Endodermal cell (in vitro differentiated cells): ENCODE data around the gene TMEM130. TPM values are rescaled to one million over a fixed set of nuclear protein-coding genes. Genes with fewer than 3 reads are reported as not detected.
"Not testable (repeated sequence)": the region's sequence is repeated elsewhere in the genome, so short reads cannot be mapped to it uniquely, and the experiment has no call there.

Experiments used
- DNase-seq: peaks from one replicate; pipeline ENCODE4 v3.0.0-alpha.2; 2017
- H3K27ac ChIP-seq: 2 replicates; pipeline ENCODE4 v1.5.1; 2013; ENCODE audit warnings: mild to moderate bottlenecking, low read depth, low read length, moderate library complexity
- H3K27me3 ChIP-seq: 2 replicates; pipeline ENCODE4 v1.6.1; 2013; ENCODE audit warnings: mild to moderate bottlenecking, low read length, moderate library complexity; ENCODE audit not compliant: insufficient read depth, control insufficient read depth, poor library complexity, severe bottlenecking
- H3K36me3 ChIP-seq: 2 replicates; pipeline ENCODE4 v1.7.0; 2013; ENCODE audit warnings: mild to moderate bottlenecking, low read length, moderate library complexity; ENCODE audit not compliant: control insufficient read depth, insufficient read depth
- H3K4me1 ChIP-seq: one replicate; pipeline ENCODE4 v1.7.0; 2013; ENCODE audit warnings: low read length; ENCODE audit not compliant: control insufficient read depth, insufficient read depth
- H3K4me3 ChIP-seq: 2 replicates; pipeline ENCODE4 v1.5.1; 2013; ENCODE audit warnings: mild to moderate bottlenecking, low read length, moderate library complexity
- H3K9ac ChIP-seq: 2 replicates; pipeline ENCODE4 v1.6.1; 2013; ENCODE audit warnings: mild to moderate bottlenecking, low read length, moderate library complexity; ENCODE audit not compliant: poor library complexity, severe bottlenecking; ENCODE audit errors: extremely low read depth
- H3K9me3 ChIP-seq: 2 replicates; pipeline ENCODE4 v1.6.1; 2013; ENCODE audit warnings: mild to moderate bottlenecking, low read length, moderate library complexity; ENCODE audit not compliant: control insufficient read depth
- H3K27ac Mint-ChIP-seq: 2 replicates; pipeline ENCODE4 v1.8.0; 2020; ENCODE audit warnings: mixed read lengths
- H3K27me3 Mint-ChIP-seq: 2 replicates; pipeline ENCODE4 v1.8.0; 2021; ENCODE audit warnings: mild to moderate bottlenecking, mixed read lengths; ENCODE audit not compliant: insufficient read depth
- H3K36me3 Mint-ChIP-seq: 2 replicates; pipeline ENCODE4 v1.8.0; 2020; ENCODE audit warnings: low read depth, mixed read lengths
- H3K4me1 Mint-ChIP-seq: 2 replicates; pipeline ENCODE4 v1.8.0; 2020; ENCODE audit warnings: mixed read lengths
- H3K4me3 Mint-ChIP-seq: 2 replicates; pipeline ENCODE4 v1.8.0; 2020; ENCODE audit warnings: mild to moderate bottlenecking, moderate library complexity, mixed read lengths
- H3K9me3 Mint-ChIP-seq: 2 replicates; pipeline ENCODE4 v1.8.0; 2020; ENCODE audit warnings: mild to moderate bottlenecking, mixed read lengths
- CTCF ChIP-seq: fragments of 200-600 bp; sonication (generic); conservative IDR thresholded peaks from 2 replicates; pipeline ENCODE4 v1.5.0; 2021; ENCODE audit warnings: antibody characterized with exemption, mild to moderate bottlenecking
- WGBS, 2 experiments: methylation state at CpG; one replicate each; pipeline versions ENCODE4 v1.1.5 to v1.1.7; 2013; ENCODE audit warnings: missing lambda C conversion rate in 2 of 2, mixed read lengths in 1 of 2; ENCODE audit not compliant: insufficient coverage in 1 of 2, insufficient read length in 1 of 2; 5-methylcytosine and 5-hydroxymethylcytosine counted together
- total RNA-seq, 2 donors: library from RNA; stranded (reverse); fragmentation: NEBNext Ultra II Directional in 1 of 2; extraction: Animal tissue kit (Norgen Biotek cat#: 25700) in 1 of 2; gene quantifications; 2 replicates in 1 of 2; 3 replicates in 1 of 2; pipeline ENCODE4 v1.2.1, GENCODE V29; 2021

The TMEM130 gene
- total RNA-seq, 2 donors from 2014 or later = 0.15 TPM; not detected in 1

- no peaks in the 10 kb centered on the region for H3K36me3 Mint-ChIP-seq
- no peaks in the 10 kb centered on the region for H3K9me3 Mint-ChIP-seq
- no peak overlapping the region for H3K4me3 Mint-ChIP-seq
- peaks cover 5% of the 10 kb centered on the region for H3K4me1 Mint-ChIP-seq
- H3K27me3 ChIP-seq = peaks cover 19% of the 10 kb centered on the region
- TF ChIP-seq CTCF = no peak
- DNase-seq = no peak
- H3K4me1 ChIP-seq = no peaks in the 10 kb centered on the region
- H3K9ac ChIP-seq = no peak overlapping the region
- no peaks in the 10 kb centered on the region for H3K9me3 ChIP-seq
- no peak overlapping the region for H3K4me3 ChIP-seq
- 71 to 93% methylated on average over 1 of the region's 1 CpG for WGBS, 2 experiments
- H3K27ac ChIP-seq = no peak overlapping the region
- no peaks in the 10 kb centered on the region for H3K36me3 ChIP-seq
- H3K27ac Mint-ChIP-seq = no peak overlapping the region
- H3K27me3 Mint-ChIP-seq = peaks cover 17% of the 10 kb centered on the region
These were observed 5.1 kb upstream of the TMEM130 start for GRCh38 chr7:98874942-98875341.

- not testable (repeated sequence) for H3K9me3 Mint-ChIP-seq, H3K9me3 ChIP-seq, H3K36me3 ChIP-seq, DNase-seq, H3K27ac ChIP-seq, H3K9ac ChIP-seq, H3K4me3 Mint-ChIP-seq, H3K27ac Mint-ChIP-seq, H3K36me3 Mint-ChIP-seq, H3K4me3 ChIP-seq, H3K4me1 Mint-ChIP-seq, H3K4me1 ChIP-seq
- 94% methylated on average over 11 of the region's 11 CpGs; no CpG with 5 or more reads in 1 of the 2 experiments for WGBS, 2 experiments
- peaks cover 32% of the 10 kb centered on the region for H3K27me3 ChIP-seq
- H3K27me3 Mint-ChIP-seq = peaks cover 28% of the 10 kb centered on the region
These were observed 3.8 kb upstream of the TMEM130 start for GRCh38 chr7:98873610-98874009.

- no peaks in the 10 kb centered on the region for H3K9me3 Mint-ChIP-seq
- no peak overlapping the region for H3K27ac Mint-ChIP-seq
- peaks cover 39% of the 10 kb centered on the region for H3K27me3 Mint-ChIP-seq
- H3K36me3 ChIP-seq = no peaks in the 10 kb centered on the region
- no peaks in the 10 kb centered on the region for H3K9me3 ChIP-seq
- no peak overlapping the region for H3K4me3 Mint-ChIP-seq
- H3K4me3 ChIP-seq = no peak overlapping the region
- peak; percentile 64 for DNase-seq
- 71 to 74% methylated on average over 3 to 7 of the region's 7 CpGs for WGBS, 2 experiments
- H3K27me3 ChIP-seq = peaks cover 42% of the 10 kb centered on the region
- H3K27ac ChIP-seq = no peak overlapping the region
- peak; percentile 63 for TF ChIP-seq CTCF
- H3K36me3 Mint-ChIP-seq = no peaks in the 10 kb centered on the region
- H3K9ac ChIP-seq = no peak overlapping the region
- no peaks in the 10 kb centered on the region for H3K4me1 Mint-ChIP-seq
- H3K4me1 ChIP-seq = no peaks in the 10 kb centered on the region
These were observed 2.6 kb upstream of the TMEM130 start for GRCh38 chr7:98872328-98872924.
